ENCODE data around the gene THAP10. TPM values are rescaled to one million over a fixed set of nuclear protein-coding genes. Genes with fewer than 3 reads are reported as not detected.

Gene THAP10
- total and polyA plus RNA-seq, 7 donors = 0.48 to 2.4 (median 1.2) TPM

GRCh38 chr15:70920981-70921696, 28.9 kb upstream of the THAP10 start:
- no peaks in the 10 kb centered on the region for H3K36me3 ChIP-seq (ENCODE audit: insufficient read depth in 1 of 2, low read depth in 1 of 2)
- no peaks in the 10 kb centered on the region for H3K9me3 ChIP-seq
- no peaks in the 10 kb centered on the region for H3K4me1 ChIP-seq
- 51 to 71% (median 62%) methylated on average over 1 of the region's 1 CpG for WGBS, 3 donors
- H3K4me3 ChIP-seq = no peak overlapping the region
- intact Hi-C loops (cut with DNase I) = no loop called here
- no peak overlapping the region for H3K27ac ChIP-seq
- ATAC-seq (no peak), DNase-seq (no peak)
- TF ChIP-seq CTCF (IDR thresholded peaks at IDR 0.05) = no peak
- no peaks in the 10 kb centered on the region for H3K27me3 ChIP-seq (ENCODE audit: insufficient read depth in 3 of 3, low read length in 2 of 3)

GRCh38 chr15:70917955-70918354, 25.7 kb upstream of the THAP10 start:
- Histone ChIP-seq H3K36me3 (ENCODE audit: insufficient read depth in 1 of 2, low read depth in 1 of 2) (no peaks in the 10 kb centered on the region), H3K27me3 (ENCODE audit: insufficient read depth in 3 of 3, low read length in 2 of 3) (no peaks in the 10 kb centered on the region), H3K9me3 (no peaks in the 10 kb centered on the region), H3K4me3 (no peak overlapping the region), H3K27ac (no peak overlapping the region), H3K4me1 (no peaks in the 10 kb centered on the region)
- WGBS, 3 donors = 89 to 94% (median 92%) methylated on average over 6 of the region's 6 CpGs
- TF ChIP-seq CTCF (IDR thresholded peaks at IDR 0.05) = no peak
- intact Hi-C loops (cut with DNase I) = no loop called here
- ATAC-seq = no peak
- DNase-seq = no peak

GRCh38 chr15:70916531-70916930, 24.3 kb upstream of the THAP10 start:
- no peak for DNase-seq
- ATAC-seq = no peak
- Histone ChIP-seq H3K27me3 (ENCODE audit: insufficient read depth in 3 of 3, low read length in 2 of 3) (no peaks in the 10 kb centered on the region), H3K4me3 (no peak overlapping the region), H3K9me3 (no peaks in the 10 kb centered on the region), H3K27ac (no peak overlapping the region), H3K4me1 (no peaks in the 10 kb centered on the region), H3K36me3 (ENCODE audit: insufficient read depth in 1 of 2, low read depth in 1 of 2) (no peaks in the 10 kb centered on the region)
- WGBS, 3 donors = 83 to 86% (median 84%) methylated on average over 10 of the region's 10 CpGs
- TF ChIP-seq CTCF (IDR thresholded peaks at IDR 0.05) = no peak
- intact Hi-C loops (cut with DNase I) = no loop called here

GRCh38 chr15:70912187-70912586, 20.0 kb upstream of the THAP10 start:
- Histone ChIP-seq H3K9me3 (peaks cover 10% of the 10 kb centered on the region), H3K27me3 (ENCODE audit: insufficient read depth in 3 of 3, low read length in 2 of 3) (peaks cover 0 to 2% (median 0%) of the 10 kb centered on the region in 3 donors), H3K36me3 (ENCODE audit: insufficient read depth in 1 of 2, low read depth in 1 of 2) (no peaks in the 10 kb centered on the region), H3K4me1 (no peaks in the 10 kb centered on the region), H3K27ac (no peak overlapping the region), H3K4me3 (no peak overlapping the region)
- TF ChIP-seq CTCF (IDR thresholded peaks at IDR 0.05) = no peak
- WGBS, 3 donors = 88 to 97% (median 95%) methylated on average over 1 of the region's 1 CpG
- intact Hi-C loops (cut with DNase I) = no loop called here
- ATAC-seq = no peak
- no peak for DNase-seq

- no peaks in the 10 kb centered on the region for H3K36me3 ChIP-seq (ENCODE audit: insufficient read depth in 1 of 2, low read depth in 1 of 2)
- no peaks in the 10 kb centered on the region for H3K4me1 ChIP-seq
- ATAC-seq (no peak), DNase-seq (no peak)
- no peak for TF ChIP-seq CTCF (IDR thresholded peaks at IDR 0.05)
- intact Hi-C loops (cut with DNase I) = no loop called here
- H3K4me3 ChIP-seq = no peak overlapping the region
- peaks cover 0 to 2% (median 0%) of the 10 kb centered on the region in 3 donors for H3K27me3 ChIP-seq (ENCODE audit: insufficient read depth in 3 of 3, low read length in 2 of 3)
- H3K27ac ChIP-seq = no peak overlapping the region
- WGBS, 3 donors = 94 to 100% (median 100%) methylated on average over 1 of the region's 1 CpG
- peaks cover 10% of the 10 kb centered on the region for H3K9me3 ChIP-seq
Observed at GRCh38 chr15:70910958-70911357, 18.7 kb upstream of the THAP10 start.

All from psoas muscle (tissue), 8 donors.